ENCODE data around the gene SH3GLB2.

Gene SH3GLB2

DNA sequence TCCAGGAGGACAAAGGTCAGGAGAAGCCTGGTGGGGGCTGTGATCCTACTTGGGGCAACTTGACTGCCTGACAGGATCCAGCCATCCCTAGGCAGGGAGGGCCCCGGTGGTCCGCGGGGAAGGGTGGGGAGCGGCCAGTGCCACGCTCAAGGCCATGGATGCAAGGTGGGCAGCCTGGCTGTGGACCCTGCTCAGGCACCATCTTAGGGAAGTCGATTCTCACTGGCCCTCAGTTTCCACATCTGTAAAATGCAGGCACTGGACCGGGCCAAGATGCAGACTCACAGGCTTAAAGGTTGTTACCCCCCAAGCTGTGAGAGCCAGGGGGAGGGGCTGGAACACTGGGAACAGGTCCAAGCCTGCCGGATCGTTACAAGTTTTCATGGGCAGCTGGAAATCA, 44.0 kb upstream of the SH3GLB2 start:
- Histone ChIP-seq H3K36me3 (ENCODE audit: insufficient read depth, low read length) (peaks cover 31% of the 10 kb centered on the region; the same call in 1 of the 2 replicates), H3K27ac (ENCODE audit: low read depth, low read length, poor library complexity, severe bottlenecking) (no peak overlapping the region), H4K20me1 (ENCODE audit: insufficient read depth, low read length) (no peaks in the 10 kb centered on the region), H3K9me2 (ENCODE audit: low read depth, low read length) (no peaks in the 10 kb centered on the region), H3K9me3 (ENCODE audit: low read length) (no peaks in the 10 kb centered on the region), H3K4me3 (ENCODE audit: low read depth, low read length, poor library complexity, severe bottlenecking) (no peak overlapping the region), H2AFZ (ENCODE audit: low read length) (no peak overlapping the region), H3K79me2 (ENCODE audit: insufficient read depth, low read length) (no peaks in the 10 kb centered on the region), H3K9ac (ENCODE audit: low read length) (no peak overlapping the region), H3K4me1 (ENCODE audit: insufficient read depth, low read length, severe bottlenecking) (peaks cover 16% of the 10 kb centered on the region), H3F3A (ENCODE audit: insufficient read depth, low read length) (no peaks in the 10 kb centered on the region), H3K4me2 (ENCODE audit: low read length) (no peak overlapping the region), H3K27me3 (ENCODE audit: insufficient read depth, low read length) (no peaks in the 10 kb centered on the region)
- no peak for TF ChIP-seq EZH2 (IDR thresholded peaks at IDR 0.05; ENCODE audit: borderline replicate concordance, low read length)
- TF ChIP-seq, protein P1, sequence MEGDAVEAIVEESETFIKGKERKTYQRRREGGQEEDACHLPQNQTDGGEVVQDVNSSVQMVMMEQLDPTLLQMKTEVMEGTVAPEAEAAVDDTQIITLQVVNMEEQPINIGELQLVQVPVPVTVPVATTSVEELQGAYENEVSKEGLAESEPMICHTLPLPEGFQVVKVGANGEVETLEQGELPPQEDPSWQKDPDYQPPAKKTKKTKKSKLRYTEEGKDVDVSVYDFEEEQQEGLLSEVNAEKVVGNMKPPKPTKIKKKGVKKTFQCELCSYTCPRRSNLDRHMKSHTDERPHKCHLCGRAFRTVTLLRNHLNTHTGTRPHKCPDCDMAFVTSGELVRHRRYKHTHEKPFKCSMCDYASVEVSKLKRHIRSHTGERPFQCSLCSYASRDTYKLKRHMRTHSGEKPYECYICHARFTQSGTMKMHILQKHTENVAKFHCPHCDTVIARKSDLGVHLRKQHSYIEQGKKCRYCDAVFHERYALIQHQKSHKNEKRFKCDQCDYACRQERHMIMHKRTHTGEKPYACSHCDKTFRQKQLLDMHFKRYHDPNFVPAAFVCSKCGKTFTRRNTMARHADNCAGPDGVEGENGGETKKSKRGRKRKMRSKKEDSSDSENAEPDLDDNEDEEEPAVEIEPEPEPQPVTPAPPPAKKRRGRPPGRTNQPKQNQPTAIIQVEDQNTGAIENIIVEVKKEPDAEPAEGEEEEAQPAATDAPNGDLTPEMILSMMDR (IDR thresholded peaks at IDR 0.05; ENCODE audit: low read length), result no peak

GRCh38 chr9:129071526-129072126, 43.5 kb upstream of the SH3GLB2 start:
- Histone ChIP-seq H3K9me3 (ENCODE audit: low read length) (no peaks in the 10 kb centered on the region), H3K4me3 (ENCODE audit: low read depth, low read length, poor library complexity, severe bottlenecking) (no peak overlapping the region), H3K4me2 (ENCODE audit: low read length) (no peak overlapping the region), H3K27ac (ENCODE audit: low read depth, low read length, poor library complexity, severe bottlenecking) (no peak overlapping the region), H3K9me2 (ENCODE audit: low read depth, low read length) (no peaks in the 10 kb centered on the region), H3K36me3 (ENCODE audit: insufficient read depth, low read length) (peaks cover 31% of the 10 kb centered on the region; the same call in 1 of the 2 replicates), H3K27me3 (ENCODE audit: insufficient read depth, low read length) (no peaks in the 10 kb centered on the region), H3F3A (ENCODE audit: insufficient read depth, low read length) (no peaks in the 10 kb centered on the region), H4K20me1 (ENCODE audit: insufficient read depth, low read length) (no peaks in the 10 kb centered on the region), H3K4me1 (ENCODE audit: insufficient read depth, low read length, severe bottlenecking) (peaks cover 16% of the 10 kb centered on the region), H3K79me2 (ENCODE audit: insufficient read depth, low read length) (no peaks in the 10 kb centered on the region), H3K9ac (ENCODE audit: low read length) (no peak overlapping the region), H2AFZ (ENCODE audit: low read length) (no peak overlapping the region)
- TF ChIP-seq, protein P1 (IDR thresholded peaks at IDR 0.05; ENCODE audit: low read length), result no peak

DNA sequence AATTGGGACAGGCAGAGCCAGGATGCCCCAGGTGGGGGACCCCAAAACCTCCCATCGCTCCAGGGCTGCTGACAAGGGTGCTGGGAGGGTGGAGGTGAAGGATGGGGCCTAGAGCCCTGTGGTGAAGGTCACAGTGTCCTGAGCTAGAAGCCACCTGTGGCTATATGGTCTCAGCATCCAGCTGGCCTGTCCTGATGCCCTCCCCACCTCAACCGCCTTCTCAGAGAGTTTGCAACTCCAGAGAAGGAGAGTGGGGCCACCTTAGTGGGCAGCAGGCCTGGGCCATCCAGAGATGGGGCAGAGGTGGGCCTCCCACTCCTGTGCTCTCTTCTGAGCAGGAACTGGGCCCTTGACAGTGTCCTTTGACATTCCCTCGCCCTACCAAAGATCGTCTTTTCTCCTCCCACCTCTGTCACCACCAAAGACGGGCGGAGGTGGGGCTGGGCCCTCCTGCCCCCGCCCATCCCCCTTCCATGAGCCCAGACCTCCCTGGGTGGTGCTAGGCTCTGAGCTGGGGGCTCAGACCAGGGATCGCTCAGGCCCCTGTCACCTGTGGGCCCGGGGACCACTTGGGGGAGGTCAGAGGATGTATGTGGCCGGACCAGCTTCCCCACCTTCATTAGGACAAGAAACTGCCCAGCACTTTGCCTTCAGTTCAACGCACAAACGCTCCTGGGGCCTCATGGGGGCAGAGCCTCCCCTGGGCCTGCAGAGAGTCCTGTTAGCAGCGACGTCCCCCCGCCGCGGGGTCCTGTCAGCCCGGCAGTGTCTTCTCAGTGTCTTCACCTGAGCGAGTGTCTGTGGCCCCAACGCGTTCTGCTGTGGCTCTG, 42.8 kb upstream of the SH3GLB2 start:
- no peak overlapping the region for H3K9ac ChIP-seq (ENCODE audit: low read length)
- no peaks in the 10 kb centered on the region for H3K9me2 ChIP-seq (ENCODE audit: low read depth, low read length)
- H3F3A ChIP-seq (ENCODE audit: insufficient read depth, low read length), result no peaks in the 10 kb centered on the region
- no peaks in the 10 kb centered on the region for H4K20me1 ChIP-seq (ENCODE audit: insufficient read depth, low read length)
- no peaks in the 10 kb centered on the region for H3K27me3 ChIP-seq (ENCODE audit: insufficient read depth, low read length)
- peaks cover 33% of the 10 kb centered on the region; the same call in 1 of the 2 replicates for H3K36me3 ChIP-seq (ENCODE audit: insufficient read depth, low read length)
- no peak overlapping the region for H3K27ac ChIP-seq (ENCODE audit: low read depth, low read length, poor library complexity, severe bottlenecking)
- H3K4me1 ChIP-seq (ENCODE audit: insufficient read depth, low read length, severe bottlenecking), result peaks cover 16% of the 10 kb centered on the region
- no peak overlapping the region for H3K4me2 ChIP-seq (ENCODE audit: low read length)
- no peak overlapping the region for H2AFZ ChIP-seq (ENCODE audit: low read length)
- no peak overlapping the region for H3K4me3 ChIP-seq (ENCODE audit: low read depth, low read length, poor library complexity, severe bottlenecking)
- H3K9me3 ChIP-seq (ENCODE audit: low read length), result no peaks in the 10 kb centered on the region
- TF ChIP-seq EZH2 (IDR thresholded peaks at IDR 0.05; ENCODE audit: borderline replicate concordance, low read length), result no peak
- TF ChIP-seq, protein P1 (IDR thresholded peaks at IDR 0.05; ENCODE audit: low read length), result no peak
- no peaks in the 10 kb centered on the region for H3K79me2 ChIP-seq (ENCODE audit: insufficient read depth, low read length)

All from OCI-LY1 (cell line).